Ramos (cell line): ENCODE data around the gene CPN1.
"Not testable (repeated sequence)": the region's sequence is repeated elsewhere in the genome, so short reads cannot be mapped to it uniquely, and the experiment has no call there.

Experiments
- in situ Hi-C: fragments of 300-500 bp; cut with MboI; formaldehyde crosslinking; loops from one replicate; pipeline ENCODE4 v1.14.3; 2022; ENCODE audit warnings: low sequenced_read_pairs; ENCODE audit not compliant: unreplicated experiment

CPN1 gene

GRCh38 chr10:100081075-100082001 is at the start of gene CPN1:
CPN1 (minus strand) TSS chr10:100081869; CDS start chr10:100081625, 244 bp downstream.
- in situ Hi-C loops = no loop called here

- in situ Hi-C loops = no loop called here
These were observed 49.2 kb upstream of the CPN1 start for GRCh38 chr10:100130831-100131230.

- in situ Hi-C loops = no loop called here
These were observed 47.8 kb upstream of the CPN1 start for GRCh38 chr10:100129424-100129823.

GRCh38 chr10:100128951-100129350 is 47.3 kb upstream of the CPN1 start:
- in situ Hi-C loops = no loop called here

GRCh38 chr10:100125335-100125734 is 43.7 kb upstream of the CPN1 start:
- in situ Hi-C loops = not testable (repeated sequence)

- in situ Hi-C loops = no loop called here
These were observed 42.4 kb upstream of the CPN1 start for GRCh38 chr10:100124097-100124496.

GRCh38 chr10:100122780-100123179 is 41.1 kb upstream of the CPN1 start:
- in situ Hi-C loops = no loop called here

- in situ Hi-C loops = no loop called here
These were observed 38.9 kb upstream of the CPN1 start for GRCh38 chr10:100120550-100120949.

GRCh38 chr10:100119726-100120125 is 38.1 kb upstream of the CPN1 start:
- in situ Hi-C loops = no loop called here

- in situ Hi-C loops = no loop called here
These were observed 33.5 kb upstream of the CPN1 start for GRCh38 chr10:100114976-100115770.

DNA sequence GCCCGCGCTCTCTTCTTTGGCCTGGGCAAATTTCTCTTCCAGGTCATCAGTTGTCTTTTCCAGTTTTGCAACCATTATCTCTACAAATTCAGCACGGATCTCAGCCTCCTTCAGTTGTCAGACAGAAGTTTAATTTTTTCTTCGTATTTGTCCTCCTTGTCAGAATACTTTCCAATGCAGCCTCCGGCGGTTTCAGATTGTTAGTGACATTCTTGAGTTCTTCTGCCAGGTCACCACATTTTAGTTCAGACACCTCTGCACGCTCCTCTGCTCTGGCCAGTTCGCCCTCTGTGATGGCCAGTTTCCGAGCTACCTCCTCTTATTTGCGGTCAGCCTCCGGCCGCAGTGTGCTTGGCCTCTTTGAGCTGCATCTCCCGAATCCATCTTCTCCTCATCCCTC is 32.8 kb upstream of the CPN1 start:
- in situ Hi-C loops = no loop called here

GRCh38 chr10:100109670-100110069 is 28.0 kb upstream of the CPN1 start:
- in situ Hi-C loops = no loop called here

GRCh38 chr10:100106865-100107264 is 25.2 kb upstream of the CPN1 start:
- in situ Hi-C loops = no loop called here

- in situ Hi-C loops = no loop called here
These were observed 22.6 kb upstream of the CPN1 start for GRCh38 chr10:100104300-100104699.

GRCh38 chr10:100103581-100103980 is 21.9 kb upstream of the CPN1 start:
- in situ Hi-C loops = no loop called here

DNA sequence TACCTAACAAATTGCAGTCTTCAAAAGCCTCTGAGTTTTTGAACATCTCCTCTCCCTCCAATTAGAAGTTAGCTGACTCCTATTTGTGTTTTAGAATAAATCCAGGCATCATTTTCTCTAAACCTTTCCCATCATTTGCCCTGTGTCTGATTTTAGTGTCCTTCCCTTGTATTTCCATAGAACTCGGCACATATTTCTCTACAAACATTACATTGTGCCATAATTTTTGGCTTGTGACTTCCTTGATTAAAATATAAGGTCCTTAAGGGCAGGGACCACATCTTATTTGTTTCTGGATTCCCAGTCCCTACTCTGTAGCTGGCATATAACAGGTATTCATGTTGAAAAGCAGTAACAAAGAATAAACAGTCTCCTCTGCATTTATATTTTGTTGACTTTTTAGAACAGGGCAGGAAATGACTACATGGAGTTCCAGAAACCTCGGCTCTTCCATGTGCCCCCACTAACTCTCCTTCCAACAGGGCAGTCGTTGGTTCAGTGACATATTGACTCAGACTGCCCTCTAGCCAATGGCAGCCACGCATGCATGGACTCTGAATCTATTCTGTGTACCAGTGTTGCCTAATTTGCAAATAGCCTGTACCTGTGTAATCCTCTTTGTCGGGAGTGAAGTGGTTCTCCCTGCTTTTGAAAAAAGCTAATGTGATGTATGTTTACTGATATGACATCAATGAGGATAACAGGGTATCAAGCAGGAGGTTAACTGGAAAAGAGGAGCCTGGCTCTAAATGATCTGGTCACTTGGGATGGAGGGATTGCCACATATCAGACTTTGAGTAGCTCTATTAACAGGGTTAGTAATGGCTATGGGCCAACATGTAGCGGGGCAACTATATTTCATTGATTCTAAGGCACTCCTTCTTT is 19.8 kb upstream of the CPN1 start:
- in situ Hi-C loops = no loop called here

- in situ Hi-C loops = no loop called here
These were observed 19.0 kb upstream of the CPN1 start for GRCh38 chr10:100100651-100101184.

DNA sequence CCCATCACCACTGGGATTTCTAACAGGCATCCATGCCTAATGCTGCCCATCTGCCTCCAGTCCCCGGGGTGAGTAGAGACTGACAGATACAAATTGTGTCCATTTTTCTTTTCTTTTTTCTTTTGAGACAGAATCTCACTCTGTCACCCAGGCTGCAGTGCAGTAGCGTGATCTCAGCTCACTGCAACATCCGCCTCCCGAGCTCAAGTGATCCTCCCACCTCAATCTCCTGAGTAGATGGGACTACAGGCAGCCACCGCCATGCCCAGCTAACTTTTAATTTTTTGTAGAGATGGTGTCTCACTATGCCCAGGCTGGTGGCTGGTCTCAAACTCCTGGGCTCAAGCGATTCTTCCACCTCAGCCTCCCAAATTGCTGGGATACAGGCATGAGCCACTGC is 7.6 kb upstream of the CPN1 start:
- in situ Hi-C loops = no loop called here

GRCh38 chr10:100086708-100087107 is 5.0 kb upstream of the CPN1 start:
- in situ Hi-C loops = not testable (repeated sequence)

DNA sequence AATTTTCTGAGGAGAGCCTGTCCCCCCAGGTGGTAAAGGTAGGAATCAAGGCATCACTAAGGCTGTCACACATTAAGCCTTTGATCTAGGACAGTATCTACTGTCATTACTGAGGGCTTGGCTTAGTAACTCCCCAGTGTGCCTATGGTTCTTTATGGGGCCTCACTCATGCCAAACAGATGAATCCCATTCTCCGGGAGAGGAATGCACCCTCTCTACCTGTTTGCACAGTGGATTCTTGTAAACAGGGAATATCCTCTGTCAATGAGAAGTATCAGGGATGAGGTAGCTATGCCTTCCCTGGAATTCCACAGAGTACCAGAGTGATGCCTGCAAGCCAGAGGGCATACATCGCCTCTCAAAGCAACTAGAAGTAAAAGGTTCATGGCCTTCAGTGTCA is 3.9 kb upstream of the CPN1 start:
- in situ Hi-C loops = no loop called here
